Activated effector memory CD4-positive, alpha-beta T cell treated with anti-CD3 and anti-CD28 coated beads, Interleukin-2, amount 50 U/mL, for 16 hours (primary cell): ENCODE measurements around the gene ZNF550.

Experiments used
- DNase-seq: peaks from one replicate; pipeline ENCODE4 v3.0.0-alpha.2; 2020

The ZNF550 gene

GRCh38 chr19:57559404-57560025 lies at the start of gene ZNF550:
Gene ZNF550 (minus strand): TSS chr19:57559863. CDS start chr19:57559682, 181 bp downstream.
- DNase-seq, result peak; percentile 96

DNA sequence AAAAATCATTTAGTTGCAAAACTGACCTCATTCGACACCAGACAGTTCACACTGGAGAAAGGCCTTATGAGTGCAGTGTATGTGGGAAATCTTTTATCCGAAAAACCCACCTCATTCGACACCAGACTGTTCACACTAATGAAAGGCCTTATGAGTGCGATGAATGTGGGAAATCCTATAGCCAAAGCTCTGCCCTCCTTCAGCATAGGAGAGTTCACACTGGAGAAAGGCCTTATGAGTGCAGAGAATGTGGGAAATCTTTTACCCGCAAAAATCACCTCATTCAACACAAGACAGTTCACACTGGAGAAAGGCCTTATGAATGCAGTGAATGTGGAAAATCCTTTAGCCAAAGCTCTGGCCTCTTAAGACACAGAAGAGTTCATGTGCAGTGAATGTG lies 47.3 kb upstream of the ZNF550 start:
- no peak for DNase-seq

GRCh38 chr19:57599761-57600383 lies 40.2 kb upstream of the ZNF550 start, which contains the start of gene ZNF530:
Gene ZNF530 (plus strand): TSS chr19:57599885. CDS start chr19:57604346, 4,461 bp downstream.
- peak; percentile 94 for DNase-seq

DNA sequence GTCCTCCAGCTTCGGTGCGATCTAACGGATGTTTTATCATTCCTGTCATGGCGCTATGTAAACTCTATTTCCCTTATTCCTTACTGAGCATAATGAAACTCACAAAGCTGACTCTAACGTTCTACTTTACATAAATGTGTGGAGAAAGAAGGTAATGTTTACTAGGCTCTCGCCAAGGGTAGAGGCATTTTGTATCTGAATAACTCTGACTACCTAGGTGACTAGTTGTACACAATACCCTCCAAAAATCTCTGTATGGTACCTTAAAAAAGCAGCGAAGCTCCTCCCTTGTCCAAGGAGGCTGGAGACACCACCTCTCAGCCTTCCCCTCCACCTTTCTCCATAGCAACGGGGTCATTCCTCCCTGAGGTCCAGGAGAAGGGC lies 39.7 kb upstream of the ZNF550 start:
- no peak for DNase-seq

GRCh38 chr19:57587529-57587928 lies 27.9 kb upstream of the ZNF550 start:
- no peak for DNase-seq

DNA sequence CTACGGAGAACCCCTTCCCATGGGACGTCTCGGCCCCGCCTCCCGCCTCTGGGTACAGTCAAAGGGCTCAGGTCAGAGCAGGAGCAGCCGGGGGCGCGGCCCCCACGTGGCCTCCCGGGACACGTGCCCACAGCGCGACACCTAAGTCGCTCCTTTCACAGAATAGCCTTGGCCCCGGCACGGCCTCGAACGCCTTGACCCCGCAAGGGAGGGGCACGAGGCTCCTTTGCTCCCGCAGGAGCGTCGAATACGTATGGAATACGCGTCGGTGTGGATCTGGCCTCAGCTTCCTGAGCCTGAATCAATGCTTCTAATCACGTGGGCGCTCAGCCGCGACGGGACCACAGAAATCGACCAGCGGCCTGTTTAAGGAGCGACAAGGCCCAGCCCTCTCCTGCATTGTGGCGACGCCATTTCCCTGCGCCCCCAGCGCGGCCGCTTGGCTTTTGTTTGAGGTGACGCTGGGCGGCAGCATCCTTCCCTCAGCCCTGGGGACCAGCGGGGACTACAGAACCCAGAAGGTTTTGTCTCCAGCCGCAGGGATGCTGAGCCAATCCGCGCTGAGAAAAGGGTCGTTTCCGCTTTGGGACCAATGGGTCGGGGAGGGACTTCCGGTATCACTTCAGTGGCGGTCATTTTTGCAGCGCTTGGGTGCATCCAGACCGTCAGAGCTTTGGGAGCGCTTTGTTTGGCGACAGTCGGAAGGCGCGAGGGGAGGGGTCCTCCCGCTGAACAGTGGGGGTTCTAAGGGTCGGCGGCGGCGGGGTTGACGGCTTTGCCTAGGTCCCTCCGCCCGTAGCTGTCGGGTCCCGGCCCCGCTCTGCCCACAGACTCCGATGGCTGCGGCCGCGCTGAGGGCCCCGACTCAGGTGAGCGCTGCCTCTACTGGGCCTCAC lies 24.1 kb upstream of the ZNF550 start, which contains the start of gene ZIK1:
ZIK1 (plus strand) TSS at position 625 of the 896 bp plus-strand sequence; CDS start at position 837, 212 bp downstream.
- peak; percentile 94 for DNase-seq

DNA sequence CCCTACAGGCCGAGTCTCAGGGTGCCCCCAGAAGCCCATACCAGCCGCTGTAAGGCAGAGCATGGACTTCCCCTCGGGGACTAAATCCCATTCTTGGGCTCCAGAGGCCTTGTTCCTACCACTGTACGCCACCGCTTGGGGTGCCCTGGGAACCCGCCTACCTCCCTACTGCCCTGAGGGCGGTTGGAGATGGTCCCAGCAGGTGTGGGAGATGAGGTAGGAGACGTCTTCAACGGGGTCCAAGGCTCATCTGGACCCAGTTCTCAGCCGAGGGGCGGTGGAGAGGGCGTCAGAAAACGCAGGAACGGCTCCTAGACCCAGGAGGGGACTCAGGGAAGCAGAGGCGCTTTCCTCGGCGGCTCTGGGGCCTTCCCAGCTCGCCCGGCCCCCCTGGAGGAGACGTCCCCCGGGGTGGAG lies 23.4 kb upstream of the ZNF550 start:
- no peak for DNase-seq

GRCh38 chr19:57578487-57579205 lies 19.0 kb upstream of the ZNF550 start, which contains the start of gene ZNF416:
Gene ZNF416 (minus strand): TSS chr19:57578911. CDS start chr19:57578704, 207 bp downstream.
- DNase-seq, result peak; percentile 98

DNA sequence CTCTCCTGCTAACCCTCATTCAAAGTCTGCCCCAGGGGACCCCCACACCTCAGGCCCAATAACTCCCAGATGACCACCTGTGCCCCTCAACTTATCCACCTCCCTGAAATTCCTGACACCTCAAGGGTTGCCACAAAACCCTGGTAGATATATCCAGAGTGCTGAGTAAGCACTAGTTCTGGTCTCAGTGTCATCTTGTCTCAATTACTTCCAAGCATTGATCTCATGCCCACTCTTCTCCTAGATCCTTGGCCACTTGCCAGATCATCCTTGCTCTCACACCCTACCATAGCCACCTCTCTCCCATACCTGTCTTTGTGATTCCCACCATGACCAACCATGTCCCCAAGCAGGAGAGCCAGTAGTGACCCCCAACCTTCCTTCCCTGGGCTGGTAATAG lies 17.0 kb upstream of the ZNF550 start:
- DNase-seq, result no peak

DNA sequence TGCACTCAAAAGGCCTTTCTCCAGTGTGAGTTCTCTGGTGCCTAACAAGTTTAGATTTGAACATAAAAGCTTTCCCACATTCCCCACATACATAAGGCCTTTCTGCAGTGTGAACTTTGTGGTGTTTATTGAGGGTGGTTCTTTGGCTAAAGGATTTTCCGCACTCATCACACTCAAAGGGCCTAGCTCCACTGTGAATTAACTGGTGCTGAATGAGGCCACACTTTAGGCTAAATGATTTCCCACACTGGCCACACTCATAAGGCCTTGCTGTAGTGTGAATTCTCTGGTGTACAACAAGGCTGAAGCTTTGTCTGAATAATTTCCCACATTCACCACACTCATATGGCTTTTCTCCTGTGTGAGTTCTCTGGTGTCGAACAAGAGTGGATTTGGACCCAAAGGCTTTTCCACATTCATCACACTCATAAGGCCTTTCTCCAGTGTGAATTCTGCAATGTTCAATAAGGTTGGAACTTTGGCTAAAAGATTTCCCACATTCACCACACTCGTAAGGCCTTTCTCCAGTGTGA lies 12.8 kb upstream of the ZNF550 start:
- DNase-seq, result no peak

GRCh38 chr19:57570707-57571106 lies 11.0 kb upstream of the ZNF550 start:
- DNase-seq, result no peak

- DNase-seq, result no peak
Observed at GRCh38 chr19:57566396-57567265, 7.0 kb upstream of the ZNF550 start.

DNA sequence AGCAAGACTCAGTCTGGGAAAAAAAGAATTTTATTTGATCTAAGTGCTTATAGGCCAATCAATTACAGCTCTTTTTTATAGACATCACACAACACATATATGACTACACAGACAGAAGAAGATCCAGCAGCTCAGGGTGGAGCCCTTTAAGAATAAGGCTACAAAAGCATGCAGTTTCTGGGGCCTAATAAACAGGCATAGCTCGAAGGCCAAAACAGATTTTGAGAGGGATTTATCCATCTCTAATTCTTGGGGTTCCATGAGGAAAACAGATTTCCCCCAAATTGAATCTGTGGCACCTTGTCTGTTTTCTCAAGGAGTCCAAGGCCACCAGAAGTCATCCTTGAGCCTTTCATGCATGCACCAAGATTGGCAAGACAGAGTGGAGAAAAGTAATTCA lies 3.9 kb upstream of the ZNF550 start:
- no peak for DNase-seq

DNA sequence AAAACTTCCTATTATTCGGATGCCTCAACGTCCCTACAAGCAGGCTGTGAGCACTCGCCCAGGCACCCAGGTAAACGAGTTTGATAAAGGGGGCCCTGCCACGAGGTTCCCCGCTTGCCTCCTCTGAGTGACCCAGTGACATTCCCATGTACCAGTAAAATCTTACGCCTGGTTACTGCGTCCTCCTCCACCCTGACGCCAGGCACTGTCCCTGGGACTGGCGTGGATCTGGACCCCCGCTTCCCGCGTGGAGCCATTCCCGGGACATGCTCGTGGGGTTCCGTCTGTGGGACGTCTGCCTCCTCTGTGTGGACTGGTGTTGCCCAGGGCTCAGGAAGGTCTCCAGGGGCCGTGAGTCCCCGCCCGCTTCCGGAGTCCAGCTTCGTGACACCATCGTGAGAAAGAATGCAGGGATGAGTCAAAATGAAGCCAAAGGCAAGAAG lies 407 bp upstream of the ZNF550 start:
- DNase-seq, result no peak

DNA sequence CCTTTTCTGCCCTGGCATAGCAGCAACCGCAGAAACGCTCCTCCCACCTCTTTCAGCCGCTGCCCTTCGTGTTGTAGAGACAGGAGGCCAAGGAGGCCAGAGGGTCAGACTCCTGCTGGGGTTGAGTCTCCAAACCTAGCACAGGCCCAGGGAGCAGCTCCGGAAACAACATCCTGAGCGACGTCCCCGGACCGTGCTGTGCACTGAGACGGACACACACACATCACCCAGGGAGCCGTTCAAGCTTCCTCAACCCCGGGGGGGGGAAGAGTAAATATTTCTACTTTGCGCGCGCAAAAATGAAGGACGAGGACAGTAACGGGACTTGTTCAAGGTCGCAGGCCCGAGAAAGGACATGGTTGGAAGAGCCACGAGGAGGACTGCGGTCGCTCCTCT lies 657 bp downstream of the ZNF550 start:
- no peak for DNase-seq

GRCh38 chr19:57558525-57558924 lies 1.1 kb downstream of the ZNF550 start:
- DNase-seq, result no peak

- no peak for DNase-seq
Observed at GRCh38 chr19:57557659-57558058, 2.0 kb downstream of the ZNF550 start.

- DNase-seq, result no peak
Observed at GRCh38 chr19:57552432-57552831, 7.2 kb downstream of the ZNF550 start.

DNA sequence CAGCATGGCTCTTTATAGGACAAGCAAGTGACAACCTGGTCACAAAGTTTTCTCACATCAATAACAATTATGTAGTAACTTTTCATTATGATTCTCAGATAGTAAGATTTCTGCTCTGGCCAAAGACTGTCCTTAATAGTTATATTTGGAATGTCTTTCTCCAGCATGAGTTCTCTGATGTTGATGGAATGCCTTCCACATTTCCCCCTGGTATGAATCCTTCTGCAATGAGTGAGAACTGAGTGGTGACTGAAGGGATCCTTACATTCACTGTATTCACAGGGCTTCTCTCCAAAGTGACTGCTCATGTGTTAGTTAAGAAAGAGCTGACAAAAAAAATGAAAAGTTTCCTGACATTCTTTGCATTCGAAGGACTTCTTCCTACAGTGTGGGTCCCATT lies 13.2 kb downstream of the ZNF550 start:
- DNase-seq, result no peak

DNA sequence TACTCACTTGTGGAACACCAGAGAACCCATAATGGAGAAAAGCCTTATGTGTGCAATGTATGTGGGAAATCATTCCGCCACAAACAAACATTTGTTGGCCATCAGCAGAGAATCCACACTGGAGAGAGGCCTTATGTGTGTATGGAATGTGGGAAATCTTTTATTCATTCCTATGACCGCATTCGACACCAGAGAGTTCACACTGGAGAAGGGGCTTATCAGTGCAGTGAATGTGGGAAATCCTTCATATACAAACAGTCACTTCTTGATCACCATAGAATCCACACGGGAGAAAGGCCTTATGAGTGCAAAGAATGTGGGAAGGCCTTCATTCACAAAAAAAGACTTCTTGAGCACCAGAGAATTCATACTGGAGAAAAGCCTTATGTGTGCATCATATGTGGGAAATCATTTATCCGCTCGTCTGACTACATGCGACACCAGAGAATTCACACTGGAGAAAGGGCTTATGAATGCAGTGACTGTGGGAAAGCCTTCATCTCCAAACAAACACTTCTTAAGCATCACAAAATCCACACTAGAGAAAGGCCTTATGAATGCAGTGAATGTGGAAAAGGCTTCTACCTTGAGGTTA lies 21.6 kb downstream of the ZNF550 start:
- no peak for DNase-seq
